ENCODE results near the gene FIS1. TPM values are rescaled to one million over a fixed set of nuclear protein-coding genes. Genes with fewer than 3 reads are reported as not detected.

Gene FIS1
- total and polyA plus RNA-seq, 10 of the 15 experiments (the other 5 are each of a cell fraction or from before 2014, with no cell fraction given): 83.4 to 149 (median 108) TPM

GRCh38 chr7:101218236-101219125 is 26.4 kb downstream of the FIS1 start (continued):
- no peak for TF ChIP-seq ZBTB4 (CRISPR knock-in tag; IDR thresholded peaks at IDR 0.05)
- no peak for TF ChIP-seq HDAC2 (IDR thresholded peaks at IDR 0.05)
- no peak for TF ChIP-seq PAX8 (IDR thresholded peaks at IDR 0.05)
- TF ChIP-seq NRF1 (conservative IDR thresholded peaks at IDR 0.05; ENCODE audit: low read depth, low read length): no peak
- no peak for TF ChIP-seq CEBPB (IDR thresholded peaks at IDR 0.05; ENCODE audit: borderline replicate concordance in 1 of 2, low read depth in 2 of 2, low read length in 2 of 2)
- no peak for TF ChIP-seq E2F4 (IDR thresholded peaks at IDR 0.05; ENCODE audit: low read depth, low read length)
- no peak for TF ChIP-seq CREB1 (IDR thresholded peaks at IDR 0.05; ENCODE audit: low read depth)
- 0 out of 2 replicates have a peak, but pooled peaks have one; percentile 8 for TF ChIP-seq PAX5 (IDR thresholded peaks at IDR 0.05; ENCODE audit: borderline replicate concordance, low read depth, low read length)
- no peak for TF ChIP-seq WRNIP1 (IDR thresholded peaks at IDR 0.05; ENCODE audit: borderline replicate concordance, low read depth, low read length)
